GM06990 (cell line): ENCODE data around the gene C1QB.
"Not testable (repeated sequence)": the region's sequence is repeated elsewhere in the genome, so short reads cannot be mapped to it uniquely, and the experiment has no call there.

ENCODE experiments used
- DNase-seq: peaks from one replicate; pipeline ENCODE4 v3.0.0-alpha.2; 2011; ENCODE audit not compliant: insufficient read length; ENCODE audit errors: extremely low read depth
- H3K27me3 ChIP-seq: replicated peaks from 2 replicates; pipeline ENCODE4 v1.6.0; 2011; ENCODE audit warnings: low read length; ENCODE audit not compliant: control insufficient read depth, insufficient read depth
- H3K36me3 ChIP-seq: 2 replicates; pipeline ENCODE4 v1.5.1; 2011; ENCODE audit warnings: low read length; ENCODE audit not compliant: control insufficient read depth, insufficient read depth
- H3K4me3 ChIP-seq: replicated peaks from 2 replicates; pipeline ENCODE4 v1.5.1; 2011; ENCODE audit warnings: low read depth, mild to moderate bottlenecking, control low read depth, low read length
- CTCF ChIP-seq: IDR thresholded peaks from 2 replicates; pipeline ENCODE4 v1.5.1; 2011; ENCODE audit warnings: low read length, control low read depth, mild to moderate bottlenecking, inconsistent platforms; ENCODE audit not compliant: insufficient read depth, poor library complexity, severe bottlenecking

The C1QB gene

GRCh38 chr1:22705586-22705985 lies 52.5 kb downstream of the C1QB start:
- no peak for DNase-seq
- Histone ChIP-seq H3K4me3 (no peak overlapping the region), H3K36me3 (no peaks in the 10 kb centered on the region), H3K27me3 (no peaks in the 10 kb centered on the region; the same call in none of the 2 replicates)
- no peak for TF ChIP-seq CTCF

- H3K36me3 ChIP-seq, DNase-seq, H3K27me3 ChIP-seq, H3K4me3 ChIP-seq: not testable (repeated sequence)
Measured at GRCh38 chr1:22706100-22706499, 53.1 kb downstream of the C1QB start.

- H3K27me3 ChIP-seq: peaks cover 1% of the 10 kb centered on the region
- no peak for TF ChIP-seq CTCF
- no peak overlapping the region for H3K4me3 ChIP-seq
- DNase-seq: no peak
- no peaks in the 10 kb centered on the region for H3K36me3 ChIP-seq
Measured at GRCh38 chr1:22708777-22709176, 55.7 kb downstream of the C1QB start.

GRCh38 chr1:22709227-22709626 lies 56.2 kb downstream of the C1QB start:
- Histone ChIP-seq H3K27me3 (peaks cover 1% of the 10 kb centered on the region), H3K36me3 (no peaks in the 10 kb centered on the region), H3K4me3 (no peak overlapping the region)
- no peak for TF ChIP-seq CTCF
- no peak for DNase-seq

- peak; percentile 30 for DNase-seq
- Histone ChIP-seq H3K27me3 (peaks cover 3% of the 10 kb centered on the region), H3K4me3 (peak overlapping the region; percentile 25), H3K36me3 (no peaks in the 10 kb centered on the region)
- no peak for TF ChIP-seq CTCF
Measured at GRCh38 chr1:22709891-22710700, 57.1 kb downstream of the C1QB start.

GRCh38 chr1:22710701-22711049 lies 57.6 kb downstream of the C1QB start, which contains the start of gene EPHB2:
TSS of gene EPHB2 (plus strand) at chr1:22710839. CDS start at chr1:22710983, 144 bp downstream.
- Histone ChIP-seq H3K4me3 (peak within 1 kb of the TSS; percentile 25), H3K36me3 (no peaks in the 10 kb centered on the region), H3K27me3 (peaks cover 3% of the 10 kb centered on the region)
- no peak for DNase-seq
- no peak for TF ChIP-seq CTCF
